SK-N-SH treated with all-trans-retinoic acid at 6 μM for 48 hours (cell line): ENCODE results near the gene MTF1.

Experiments
- ARNTL ChIP-seq: fragments of 450-650 bp; formaldehyde crosslinking; IDR thresholded peaks from 2 replicates; pipeline ENCODE4 v1.5.0; 2020; ENCODE audit warnings: low read depth, mild to moderate bottlenecking, moderate library complexity, borderline replicate concordance
- ISL1 ChIP-seq: fragments of 250-450 bp; sonication (Bioruptor Pico); IDR thresholded peaks from 2 replicates; pipeline ENCODE4 v2.1.2; 2022; ENCODE audit warnings: mild to moderate bottlenecking, moderate library complexity
- ZFP3 ChIP-seq: fragments of 250-450 bp; sonication (Bioruptor Pico); IDR thresholded peaks from 2 replicates; pipeline ENCODE4 v1.5.0; 2020; ENCODE audit warnings: mild to moderate bottlenecking, moderate library complexity
- ZNF70 ChIP-seq: fragments of 450-650 bp; formaldehyde crosslinking; IDR thresholded peaks from 2 replicates; pipeline ENCODE4 v1.5.0; 2020; ENCODE audit warnings: mild to moderate bottlenecking, moderate library complexity
- TF ChIP-seq, protein P1 (sequence below): fragments of 250-450 bp; sonication (Bioruptor Pico); IDR thresholded peaks from 2 replicates; pipeline ENCODE4 v1.8.0; 2020; ENCODE audit warnings: mild to moderate bottlenecking, moderate library complexity, borderline replicate concordance
- TF ChIP-seq, protein P2 (sequence below): fragments of 250-450 bp; sonication (Bioruptor Pico); IDR thresholded peaks from 2 replicates; pipeline ENCODE4 v1.8.0; 2021; ENCODE audit warnings: low read depth, mild to moderate bottlenecking, moderate library complexity, borderline replicate concordance
- TF ChIP-seq, protein P3 (sequence below): fragments of 250-450 bp; sonication (Bioruptor Pico); IDR thresholded peaks from 2 replicates; pipeline ENCODE4 v1.5.1; 2021; ENCODE audit warnings: mild to moderate bottlenecking, moderate library complexity

DNA sequence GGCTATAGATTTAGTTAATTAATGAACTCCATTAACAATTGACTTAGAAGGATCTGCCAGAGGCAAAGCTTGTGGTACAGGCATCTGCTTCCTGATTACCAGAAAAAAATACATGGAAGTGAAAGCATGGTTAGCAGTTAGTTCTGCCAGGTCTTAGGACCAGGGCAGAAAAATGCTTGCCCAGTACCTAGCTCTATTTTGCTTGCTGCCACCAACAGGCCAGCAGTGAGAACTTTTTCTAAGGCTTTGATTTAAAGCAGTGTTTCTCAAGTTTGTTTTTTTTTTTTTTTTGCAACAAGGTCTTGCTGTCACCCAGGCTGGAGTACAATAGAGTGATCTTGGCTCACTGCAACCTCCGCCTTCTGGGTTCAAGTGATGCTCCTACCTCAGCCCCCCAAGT is 16.4 kb upstream of the MTF1 start:
- TF ChIP-seq ZFP3 (CRISPR knock-in tag) = no peak
- TF ChIP-seq ISL1 (CRISPR knock-in tag) = no peak
- TF ChIP-seq, protein P1, sequence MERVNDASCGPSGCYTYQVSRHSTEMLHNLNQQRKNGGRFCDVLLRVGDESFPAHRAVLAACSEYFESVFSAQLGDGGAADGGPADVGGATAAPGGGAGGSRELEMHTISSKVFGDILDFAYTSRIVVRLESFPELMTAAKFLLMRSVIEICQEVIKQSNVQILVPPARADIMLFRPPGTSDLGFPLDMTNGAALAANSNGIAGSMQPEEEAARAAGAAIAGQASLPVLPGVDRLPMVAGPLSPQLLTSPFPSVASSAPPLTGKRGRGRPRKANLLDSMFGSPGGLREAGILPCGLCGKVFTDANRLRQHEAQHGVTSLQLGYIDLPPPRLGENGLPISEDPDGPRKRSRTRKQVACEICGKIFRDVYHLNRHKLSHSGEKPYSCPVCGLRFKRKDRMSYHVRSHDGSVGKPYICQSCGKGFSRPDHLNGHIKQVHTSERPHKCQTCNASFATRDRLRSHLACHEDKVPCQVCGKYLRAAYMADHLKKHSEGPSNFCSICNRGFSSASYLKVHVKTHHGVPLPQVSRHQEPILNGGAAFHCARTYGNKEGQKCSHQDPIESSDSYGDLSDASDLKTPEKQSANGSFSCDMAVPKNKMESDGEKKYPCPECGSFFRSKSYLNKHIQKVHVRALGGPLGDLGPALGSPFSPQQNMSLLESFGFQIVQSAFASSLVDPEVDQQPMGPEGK = no peak
- no peak for TF ChIP-seq ZNF70
- TF ChIP-seq ARNTL = no peak
- TF ChIP-seq, protein P2, sequence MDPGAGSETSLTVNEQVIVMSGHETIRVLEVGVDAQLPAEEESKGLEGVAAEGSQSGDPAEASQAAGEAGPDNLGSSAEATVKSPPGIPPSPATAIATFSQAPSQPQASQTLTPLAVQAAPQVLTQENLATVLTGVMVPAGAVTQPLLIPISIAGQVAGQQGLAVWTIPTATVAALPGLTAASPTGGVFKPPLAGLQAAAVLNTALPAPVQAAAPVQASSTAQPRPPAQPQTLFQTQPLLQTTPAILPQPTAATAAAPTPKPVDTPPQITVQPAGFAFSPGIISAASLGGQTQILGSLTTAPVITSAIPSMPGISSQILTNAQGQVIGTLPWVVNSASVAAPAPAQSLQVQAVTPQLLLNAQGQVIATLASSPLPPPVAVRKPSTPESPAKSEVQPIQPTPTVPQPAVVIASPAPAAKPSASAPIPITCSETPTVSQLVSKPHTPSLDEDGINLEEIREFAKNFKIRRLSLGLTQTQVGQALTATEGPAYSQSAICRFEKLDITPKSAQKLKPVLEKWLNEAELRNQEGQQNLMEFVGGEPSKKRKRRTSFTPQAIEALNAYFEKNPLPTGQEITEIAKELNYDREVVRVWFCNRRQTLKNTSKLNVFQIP (CRISPR knock-in tag) = no peak
- TF ChIP-seq, protein P3, sequence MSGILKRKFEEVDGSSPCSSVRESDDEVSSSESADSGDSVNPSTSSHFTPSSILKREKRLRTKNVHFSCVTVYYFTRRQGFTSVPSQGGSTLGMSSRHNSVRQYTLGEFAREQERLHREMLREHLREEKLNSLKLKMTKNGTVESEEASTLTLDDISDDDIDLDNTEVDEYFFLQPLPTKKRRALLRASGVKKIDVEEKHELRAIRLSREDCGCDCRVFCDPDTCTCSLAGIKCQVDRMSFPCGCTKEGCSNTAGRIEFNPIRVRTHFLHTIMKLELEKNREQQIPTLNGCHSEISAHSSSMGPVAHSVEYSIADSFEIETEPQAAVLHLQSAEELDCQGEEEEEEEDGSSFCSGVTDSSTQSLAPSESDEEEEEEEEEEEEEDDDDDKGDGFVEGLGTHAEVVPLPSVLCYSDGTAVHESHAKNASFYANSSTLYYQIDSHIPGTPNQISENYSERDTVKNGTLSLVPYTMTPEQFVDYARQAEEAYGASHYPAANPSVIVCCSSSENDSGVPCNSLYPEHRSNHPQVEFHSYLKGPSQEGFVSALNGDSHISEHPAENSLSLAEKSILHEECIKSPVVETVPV (CRISPR knock-in tag) = no peak
